HG03066 (cell line): ENCODE results near the gene CNIH3.

ENCODE experiments used
- ATAC-seq: cut with Tn5 transposase; IDR thresholded peaks from one replicate; pipeline ENCODE4 v1.9.1; 2021; ENCODE audit warnings: low read depth; ENCODE audit not compliant: unreplicated experiment

CNIH3 gene

GRCh38 chr1:224639426-224639975, 23.4 kb downstream of the CNIH3 start:
- ATAC-seq = no peak

GRCh38 chr1:224640018-224640417, 23.9 kb downstream of the CNIH3 start:
- ATAC-seq = no peak

GRCh38 chr1:224640587-224640986, 24.5 kb downstream of the CNIH3 start:
- no peak for ATAC-seq

- ATAC-seq = no peak
These were observed 24.9 kb downstream of the CNIH3 start for GRCh38 chr1:224641030-224641429.

GRCh38 chr1:224643653-224644052, 27.5 kb downstream of the CNIH3 start:
- ATAC-seq = no peak

- ATAC-seq = peak; percentile 74
These were observed 28.5 kb downstream of the CNIH3 start for GRCh38 chr1:224644553-224645154.

GRCh38 chr1:224647449-224647848, 31.3 kb downstream of the CNIH3 start:
- no peak for ATAC-seq

GRCh38 chr1:224650290-224650689, 34.2 kb downstream of the CNIH3 start:
- no peak for ATAC-seq

- no peak for ATAC-seq
These were observed 35.1 kb downstream of the CNIH3 start for GRCh38 chr1:224651188-224651587.

GRCh38 chr1:224656392-224656791, 40.3 kb downstream of the CNIH3 start:
- no peak for ATAC-seq

- no peak for ATAC-seq
These were observed 44.0 kb downstream of the CNIH3 start for GRCh38 chr1:224660074-224660473.

- ATAC-seq = no peak
These were observed 46.8 kb downstream of the CNIH3 start for GRCh38 chr1:224662870-224663269.

- no peak for ATAC-seq
These were observed 48.9 kb downstream of the CNIH3 start for GRCh38 chr1:224665016-224665415.

- no peak for ATAC-seq
These were observed 50.0 kb downstream of the CNIH3 start for GRCh38 chr1:224666078-224666477.

GRCh38 chr1:224666913-224667312, 50.8 kb downstream of the CNIH3 start:
- no peak for ATAC-seq

GRCh38 chr1:224668984-224669383, 52.9 kb downstream of the CNIH3 start:
- ATAC-seq = no peak

- no peak for ATAC-seq
These were observed 53.3 kb downstream of the CNIH3 start for GRCh38 chr1:224669403-224669802.

GRCh38 chr1:224670506-224670905, 54.4 kb downstream of the CNIH3 start:
- no peak for ATAC-seq

- ATAC-seq = no peak
These were observed 55.0 kb downstream of the CNIH3 start for GRCh38 chr1:224671076-224671475.

- no peak for ATAC-seq
These were observed 57.0 kb downstream of the CNIH3 start for GRCh38 chr1:224673141-224673540.

- no peak for ATAC-seq
These were observed 59.5 kb downstream of the CNIH3 start for GRCh38 chr1:224675590-224675989.

- ATAC-seq = no peak
These were observed 60.4 kb downstream of the CNIH3 start for GRCh38 chr1:224676551-224676950.

GRCh38 chr1:224678168-224678567, 62.1 kb downstream of the CNIH3 start:
- ATAC-seq = no peak
